Measurements from ENCODE around the gene SLC22A1. TPM values are rescaled to one million over a fixed set of nuclear protein-coding genes. Genes with fewer than 3 reads are reported as not detected.
"Not testable (repeated sequence)": the region's sequence is repeated elsewhere in the genome, so short reads cannot be mapped to it uniquely, and the experiment has no call there.

Gene SLC22A1
- total RNA-seq (2014; rRNA removed; shearing (Covaris generic)), result 0.20 TPM in 1 of 2 replicates, not detected in the other
- polyA plus RNA-seq (2014; cell fraction: nucleus; rRNA removed), result 0.57 TPM in 1 of 2 replicates, not detected in the other

DNA sequence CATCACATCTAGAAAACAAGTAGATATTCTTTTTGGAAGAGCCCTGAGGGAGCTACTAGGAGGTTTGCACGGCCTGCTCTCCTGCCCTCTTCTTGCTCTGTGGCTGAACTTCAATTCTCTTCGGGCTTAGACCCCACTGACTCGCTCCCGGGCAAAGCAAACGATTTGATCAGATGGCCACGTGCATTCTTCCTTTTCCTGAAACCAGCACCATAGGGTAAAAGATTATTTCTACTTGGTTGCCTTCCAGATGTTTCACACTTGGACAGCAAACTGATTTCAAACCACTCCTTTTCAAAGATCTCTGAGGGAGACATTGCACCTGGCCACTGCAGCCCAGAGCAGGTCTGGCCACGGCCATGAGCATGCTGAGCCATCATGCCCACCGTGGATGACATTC is at the start of gene SLC22A1:
SLC22A1 (plus strand) TSS at position 258 of the 400 bp plus-strand sequence; CDS start at position 379, 121 bp downstream.
- DNase-seq (ENCODE audit: extremely low read depth, low read depth), result no peak

DNA sequence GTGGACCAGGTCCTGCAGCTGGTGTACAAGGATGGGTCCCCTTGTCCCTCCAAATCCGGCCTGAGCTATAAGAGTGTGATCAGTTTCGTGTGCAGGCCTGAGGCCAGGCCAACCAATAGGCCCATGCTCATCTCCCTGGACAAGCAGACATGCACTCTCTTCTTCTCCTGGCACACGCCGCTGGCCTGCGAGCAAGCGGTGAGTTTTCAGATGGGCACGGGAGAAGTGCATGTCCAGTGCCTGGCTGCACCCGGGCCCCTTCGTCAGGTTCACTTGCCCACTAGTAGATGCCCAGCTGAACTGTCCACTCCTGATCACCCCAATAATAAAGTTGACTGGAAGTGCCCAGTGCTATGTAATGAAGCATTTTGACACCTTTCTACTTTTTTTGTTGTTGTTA is 48.3 kb upstream of the SLC22A1 start:
- no peak for DNase-seq (ENCODE audit: extremely low read depth, low read depth)

DNA sequence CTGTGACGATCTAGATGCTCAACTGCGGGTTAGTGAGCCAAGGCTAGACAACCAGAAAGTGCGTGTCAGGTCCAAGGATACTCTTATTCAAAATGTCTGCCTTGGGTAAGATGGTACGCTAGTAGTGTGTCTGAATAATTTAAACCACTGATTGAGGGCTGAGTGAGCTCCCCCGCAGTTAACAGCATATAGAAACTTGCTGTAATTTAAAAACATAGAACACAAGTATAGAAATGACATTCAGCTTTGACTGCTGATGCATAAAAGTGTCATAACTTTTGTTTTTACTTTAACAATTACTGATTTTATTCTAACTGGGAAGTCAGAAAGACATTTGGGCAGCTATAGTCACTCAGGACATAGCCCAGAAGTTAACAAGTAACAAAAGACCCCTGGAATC is 45.6 kb upstream of the SLC22A1 start:
- no peak for DNase-seq (ENCODE audit: extremely low read depth, low read depth)

DNA sequence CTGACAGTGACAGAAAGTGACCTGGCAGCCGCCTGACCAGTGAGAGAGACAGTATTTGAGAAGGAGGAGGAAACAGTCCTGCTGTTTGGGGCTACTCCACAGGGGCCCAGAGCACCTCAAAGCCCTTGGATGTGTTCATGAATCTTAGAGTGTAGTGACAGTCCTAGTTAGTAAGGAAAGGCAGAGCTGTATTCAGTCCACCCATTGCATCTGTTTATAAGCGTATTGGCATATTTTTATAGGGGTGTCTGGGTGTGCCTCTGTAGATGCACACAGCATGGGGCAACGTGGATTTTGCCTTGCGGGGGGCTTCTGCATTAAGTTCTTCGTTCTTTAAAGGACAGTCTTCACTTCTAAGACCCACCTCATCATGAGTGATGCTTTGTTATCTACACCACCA is 44.6 kb upstream of the SLC22A1 start:
- no peak for DNase-seq (ENCODE audit: extremely low read depth, low read depth)

DNA sequence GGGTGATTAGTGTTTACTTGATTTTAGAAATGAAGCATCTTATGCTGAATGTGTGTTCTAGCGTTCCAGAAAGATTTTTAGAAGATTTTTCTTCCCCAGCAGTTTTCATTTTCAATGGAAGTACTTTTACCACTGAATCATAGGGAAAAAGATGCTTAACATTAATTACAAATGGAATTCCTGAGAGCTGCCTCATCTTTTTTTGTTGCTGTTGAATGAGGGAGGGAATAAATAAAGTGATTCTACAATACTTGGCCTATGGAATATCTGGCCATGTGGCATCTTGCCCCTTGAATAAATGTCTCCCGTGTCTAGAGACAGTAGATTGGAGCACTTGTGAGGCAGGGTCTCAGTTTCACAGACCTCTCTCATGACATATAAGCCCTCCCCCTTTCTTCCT is 44.1 kb upstream of the SLC22A1 start:
- no peak for DNase-seq (ENCODE audit: extremely low read depth, low read depth)

DNA sequence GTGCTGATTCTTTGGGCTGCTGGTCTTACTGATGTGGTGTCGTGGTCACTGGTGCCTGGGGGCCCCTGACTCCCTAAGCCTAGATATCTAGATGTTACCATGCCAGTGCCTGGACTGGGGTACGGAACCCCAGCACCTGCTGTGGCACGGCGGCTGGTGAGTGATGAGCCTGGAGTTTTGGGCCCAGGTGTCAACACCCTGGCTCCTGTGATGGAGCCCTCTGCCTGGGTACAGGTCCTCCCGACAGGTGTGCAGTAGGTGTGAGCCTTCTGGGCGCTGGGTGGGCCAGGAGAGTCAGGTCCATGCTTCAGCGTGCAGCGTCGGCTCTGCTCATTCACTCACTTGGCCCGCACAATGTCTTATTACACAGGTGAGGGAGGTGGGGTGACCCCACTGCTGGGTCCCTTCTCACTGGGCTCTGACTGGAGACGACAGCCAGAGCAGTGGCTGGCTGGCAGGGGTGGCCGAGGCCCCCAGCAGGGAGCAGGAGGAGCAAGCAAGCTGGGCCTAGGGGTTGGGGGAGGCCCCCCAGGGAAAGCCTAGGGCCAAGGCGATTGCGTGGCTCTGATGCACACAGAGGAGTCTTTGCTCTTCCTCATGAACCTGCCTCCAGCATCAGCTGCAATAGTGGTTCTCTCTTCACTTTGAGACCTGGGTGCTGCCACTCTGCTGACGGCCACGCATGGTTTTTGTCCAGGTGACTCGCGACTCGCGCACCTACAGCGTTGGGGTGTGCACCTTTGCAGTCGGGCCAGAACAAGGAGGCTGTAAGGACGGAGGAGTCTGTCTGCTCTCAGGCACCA is 42.5 kb upstream of the SLC22A1 start:
- no peak for DNase-seq (ENCODE audit: extremely low read depth, low read depth)

DNA sequence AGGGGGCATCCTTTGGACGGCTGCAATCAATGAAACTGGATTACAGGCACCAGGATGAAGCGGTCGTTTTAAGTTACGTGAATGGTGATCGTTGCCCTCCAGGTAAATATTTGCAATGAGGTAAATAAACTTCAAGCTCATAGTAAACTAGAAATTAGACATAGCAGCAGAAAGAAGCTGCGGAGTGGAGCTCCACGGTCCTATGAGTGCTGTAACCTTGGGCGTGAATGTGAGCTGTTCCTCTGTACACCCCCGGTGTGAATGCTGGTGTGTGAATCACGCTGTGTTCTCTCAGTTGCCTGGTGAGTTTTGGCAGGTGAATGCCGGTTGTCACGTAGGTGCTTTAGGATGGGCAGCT is 42.0 kb upstream of the SLC22A1 start:
- DNase-seq (ENCODE audit: extremely low read depth, low read depth), result no peak

DNA sequence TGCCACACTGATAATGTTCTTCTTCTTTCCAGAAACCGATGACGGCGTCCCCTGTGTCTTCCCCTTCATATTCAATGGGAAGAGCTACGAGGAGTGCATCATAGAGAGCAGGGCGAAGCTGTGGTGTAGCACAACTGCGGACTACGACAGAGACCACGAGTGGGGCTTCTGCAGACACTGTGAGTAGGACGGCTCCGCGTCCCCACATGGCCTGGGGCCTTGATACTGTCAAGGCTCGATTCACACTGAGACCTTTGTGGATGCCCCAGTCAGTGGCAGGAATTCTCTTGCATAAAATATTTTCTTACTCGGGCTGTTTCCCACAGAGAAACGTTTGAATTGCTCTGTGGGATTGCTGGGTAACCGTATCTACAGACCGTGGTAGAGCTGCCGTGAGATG is 41.5 kb upstream of the SLC22A1 start:
- no peak for DNase-seq (ENCODE audit: extremely low read depth, low read depth)

DNA sequence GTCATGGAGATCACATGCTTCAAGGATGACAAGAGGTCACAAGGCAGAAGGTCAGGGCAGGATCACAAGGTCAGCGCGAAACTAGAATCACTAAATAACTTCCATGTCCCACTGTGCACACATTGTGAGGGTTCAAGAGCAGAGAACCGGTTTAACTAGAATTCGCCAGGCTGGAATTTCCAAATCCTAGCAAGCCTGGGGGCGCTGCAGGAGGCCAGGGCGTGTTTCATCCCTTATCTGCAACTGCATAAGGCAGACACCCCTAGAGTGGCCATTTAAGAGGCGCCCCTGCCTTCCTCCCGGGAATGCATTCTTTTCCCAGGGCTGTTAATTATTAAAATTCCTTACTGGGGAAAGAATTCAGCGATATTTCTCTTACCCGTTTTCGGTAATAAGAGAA is 40.2 kb upstream of the SLC22A1 start:
- no peak for DNase-seq (ENCODE audit: extremely low read depth, low read depth)

DNA sequence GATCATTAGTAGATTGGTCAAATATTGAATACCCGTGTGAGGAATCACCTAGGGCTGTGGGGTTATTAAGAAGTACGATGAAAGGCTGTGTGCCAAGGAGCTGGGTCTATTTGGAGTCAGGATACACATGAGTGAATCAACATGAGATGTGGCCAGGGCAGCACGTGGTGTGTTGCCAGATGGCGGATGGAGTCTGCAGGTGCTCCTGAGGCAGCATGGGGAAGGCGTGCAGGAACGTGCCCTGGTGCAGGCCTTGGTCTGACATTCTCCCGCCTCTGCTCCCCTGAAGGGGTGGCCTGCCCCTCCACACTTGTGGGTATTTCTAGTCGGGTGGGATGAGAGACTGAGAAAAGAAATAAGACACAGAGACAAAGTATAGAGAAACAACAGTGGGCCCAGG is 39.0 kb upstream of the SLC22A1 start:
- DNase-seq (ENCODE audit: extremely low read depth, low read depth), result no peak

DNA sequence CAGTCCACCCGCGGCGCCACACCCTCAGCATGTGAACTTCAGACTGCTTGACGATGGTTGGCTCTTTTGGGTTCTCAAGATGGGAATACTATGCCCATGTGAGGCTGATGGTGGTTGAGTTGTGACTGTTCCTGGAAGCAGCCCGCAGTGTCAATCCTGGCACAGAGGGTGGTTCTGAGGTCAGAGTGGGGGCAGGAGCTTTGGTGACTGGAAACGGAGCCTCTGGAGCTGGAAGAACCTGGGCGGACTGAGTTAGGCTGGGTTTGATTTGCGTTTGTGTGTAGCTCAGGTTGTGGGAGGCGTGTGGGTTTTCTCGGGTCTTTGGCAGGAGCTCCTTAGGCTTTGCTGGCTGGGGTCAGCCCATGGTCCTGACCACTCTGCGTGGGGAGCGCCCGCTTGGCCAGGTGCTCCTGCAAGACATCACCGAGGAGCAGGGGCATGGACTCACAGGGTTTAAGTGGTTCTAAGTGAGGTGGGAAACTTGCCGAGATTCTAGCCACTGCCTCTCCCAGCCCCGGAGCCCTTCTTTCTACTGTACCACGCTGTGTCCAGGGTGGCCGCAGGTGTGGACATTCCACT is 37.3 kb upstream of the SLC22A1 start:
- no peak for DNase-seq (ENCODE audit: extremely low read depth, low read depth)

DNA sequence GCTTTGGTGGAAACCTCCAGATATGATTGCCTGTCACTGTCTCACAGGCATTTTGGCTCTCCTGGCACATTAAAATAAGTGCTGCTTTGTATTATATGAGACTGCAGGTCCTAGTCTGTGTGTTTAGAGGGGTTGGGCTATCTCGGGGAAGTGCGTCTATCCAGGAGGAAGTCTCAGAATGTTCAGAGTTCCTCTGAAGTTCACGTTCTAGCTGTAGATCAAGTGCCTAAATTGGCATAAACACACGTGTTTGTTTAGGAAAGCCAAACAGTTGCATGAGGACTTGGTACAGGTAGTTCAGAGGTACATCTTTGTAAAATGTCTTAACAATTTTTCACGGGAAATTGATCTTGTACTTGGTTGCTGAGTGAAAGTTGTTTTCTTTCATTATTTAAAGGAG is 36.4 kb upstream of the SLC22A1 start:
- DNase-seq (ENCODE audit: extremely low read depth, low read depth), result no peak

DNA sequence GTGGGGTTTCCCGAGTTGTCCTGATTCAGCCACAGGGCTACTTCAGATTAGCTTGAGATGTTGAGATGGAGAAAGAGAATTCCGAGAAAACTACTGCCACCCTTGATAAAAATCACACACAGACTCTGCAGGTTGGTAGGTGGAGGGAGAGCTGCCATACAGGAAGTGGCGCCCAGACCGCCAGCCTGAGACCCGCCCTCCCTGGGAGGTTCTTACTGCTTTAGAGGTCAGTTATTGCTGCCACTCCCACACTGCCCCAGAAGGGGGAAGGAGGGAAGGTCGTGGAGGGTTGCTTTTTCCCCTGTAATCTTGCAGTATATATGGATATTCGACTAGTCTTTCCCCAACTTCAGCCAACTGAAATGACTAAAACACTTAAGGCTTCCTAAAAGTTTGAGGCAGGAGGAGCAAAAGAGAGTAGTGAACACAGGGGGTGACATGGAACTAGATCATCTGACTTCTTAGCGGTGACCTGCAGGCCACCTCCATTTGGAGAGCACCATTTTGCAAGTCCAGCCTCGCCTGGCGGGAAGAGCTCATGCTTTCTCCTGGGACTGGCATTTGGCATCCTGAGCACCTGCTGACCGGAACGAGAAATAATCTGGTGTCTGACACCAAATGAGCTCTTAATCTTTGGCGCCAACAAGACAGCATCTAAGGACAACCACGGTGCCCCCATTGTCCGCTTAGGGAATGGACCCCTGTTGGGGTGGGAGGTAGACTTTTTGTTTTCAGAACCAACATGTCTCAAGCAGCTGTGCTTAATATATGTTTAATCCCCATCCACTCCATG is 35.7 kb upstream of the SLC22A1 start:
- DNase-seq (ENCODE audit: extremely low read depth, low read depth), result no peak

DNA sequence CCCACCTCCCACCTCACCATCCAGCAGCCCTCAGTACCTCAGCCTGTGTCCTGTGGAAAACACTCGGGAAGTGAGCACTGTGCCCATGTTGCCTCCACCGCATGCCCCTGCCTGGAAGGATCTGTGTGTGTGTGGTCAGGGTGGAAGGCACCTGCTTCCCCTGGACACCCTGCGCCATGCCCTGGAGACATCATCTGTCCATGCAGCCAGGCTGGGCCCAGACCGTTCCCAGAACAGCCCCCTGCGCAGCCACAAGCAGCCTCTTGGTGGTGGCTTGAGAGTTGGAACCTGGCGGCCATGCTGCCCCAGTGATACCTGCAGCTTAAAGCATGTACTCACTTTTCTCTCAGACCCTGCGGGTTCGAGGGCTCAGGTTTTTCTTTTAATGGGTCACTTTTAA is 34.9 kb upstream of the SLC22A1 start:
- DNase-seq (ENCODE audit: extremely low read depth, low read depth), result no peak

DNA sequence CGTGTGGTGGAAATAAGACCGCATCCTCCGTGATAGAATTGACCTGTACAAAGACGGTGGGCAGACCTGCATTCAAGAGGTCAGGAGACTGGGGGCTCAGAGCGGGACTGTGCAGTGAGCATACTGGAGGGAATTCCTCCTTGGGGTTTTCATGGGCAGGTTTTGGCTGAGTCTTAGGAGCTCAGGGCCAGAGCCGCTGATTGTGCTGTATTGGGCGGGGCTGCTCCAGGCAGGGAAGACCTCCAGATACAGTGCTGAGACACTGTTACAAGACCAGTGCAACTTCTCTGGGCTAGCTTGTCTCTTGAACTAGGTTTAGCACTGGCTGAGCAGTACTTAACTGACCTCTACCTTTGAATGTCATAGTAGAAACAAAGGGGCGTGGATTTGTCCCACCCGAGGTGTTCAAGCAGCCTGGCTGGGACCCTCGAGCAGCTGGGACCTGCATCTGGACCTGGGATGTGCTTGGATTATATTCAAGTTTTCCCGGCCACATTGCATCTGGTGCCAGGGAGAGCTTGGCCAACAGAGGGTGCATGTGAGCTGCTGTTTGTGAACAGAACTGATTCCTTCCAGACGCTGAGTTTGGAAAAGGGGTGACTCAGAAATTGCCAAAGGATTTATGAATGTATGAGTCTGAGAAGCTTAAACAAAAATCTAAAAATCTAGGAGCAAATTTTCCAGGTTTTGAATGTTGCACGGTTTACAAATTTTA is 33.4 kb upstream of the SLC22A1 start:
- peak; percentile 33 for DNase-seq (ENCODE audit: extremely low read depth, low read depth)

DNA sequence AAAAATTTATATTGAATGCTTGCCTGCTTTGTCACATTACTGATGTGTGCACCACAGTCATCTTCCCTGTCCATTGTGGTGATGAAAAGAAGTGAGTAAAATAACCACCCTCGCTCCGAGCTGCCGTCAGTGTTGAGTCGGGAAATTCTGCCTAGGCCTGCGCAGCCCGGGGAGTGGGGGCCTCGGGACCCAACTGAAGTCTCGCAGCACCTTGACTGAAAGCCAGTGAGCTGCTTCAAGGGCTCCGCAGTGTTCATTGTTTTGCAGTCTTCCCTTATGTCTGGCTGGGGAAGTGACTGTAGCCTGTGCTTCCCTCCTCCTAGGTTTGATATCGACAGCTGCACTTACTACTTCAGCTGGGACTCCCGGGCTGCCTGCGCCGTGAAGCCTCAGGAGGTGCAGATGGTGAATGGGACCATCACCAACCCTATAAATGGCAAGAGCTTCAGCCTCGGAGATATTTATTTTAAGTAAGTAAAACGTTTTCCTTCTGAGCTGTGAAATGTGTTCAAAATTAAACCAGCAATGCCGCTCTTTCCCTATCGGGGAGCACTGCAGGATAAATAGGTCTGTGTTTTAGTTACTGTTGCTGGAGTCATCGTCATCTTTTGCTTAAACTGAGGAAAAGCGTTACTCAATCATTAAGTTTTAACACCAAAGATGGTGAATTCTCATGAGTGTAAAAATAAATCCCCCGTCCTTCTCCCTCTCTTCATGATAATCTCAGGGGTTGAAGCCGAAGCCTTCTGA is 32.7 kb upstream of the SLC22A1 start:
- DNase-seq (ENCODE audit: extremely low read depth, low read depth), result no peak

DNA sequence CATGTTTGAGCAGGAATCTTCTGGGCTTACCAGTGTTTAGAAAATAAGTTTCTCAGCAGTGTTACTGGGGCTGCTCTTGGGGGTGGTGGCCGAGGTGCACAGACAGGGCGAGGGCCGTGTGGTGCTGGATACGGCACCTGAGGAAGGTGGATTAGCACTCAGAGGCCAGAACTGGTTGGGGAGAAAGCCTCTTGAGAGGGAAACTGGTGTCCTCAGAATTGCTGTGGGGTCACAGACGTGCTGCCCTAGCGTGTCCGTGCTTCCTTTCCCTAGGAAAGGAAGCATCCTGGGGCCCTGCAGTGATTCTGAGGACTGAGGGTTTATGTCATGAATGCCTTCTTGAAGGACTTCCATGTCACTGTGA is 32.1 kb upstream of the SLC22A1 start:
- DNase-seq (ENCODE audit: extremely low read depth, low read depth), result no peak

DNA sequence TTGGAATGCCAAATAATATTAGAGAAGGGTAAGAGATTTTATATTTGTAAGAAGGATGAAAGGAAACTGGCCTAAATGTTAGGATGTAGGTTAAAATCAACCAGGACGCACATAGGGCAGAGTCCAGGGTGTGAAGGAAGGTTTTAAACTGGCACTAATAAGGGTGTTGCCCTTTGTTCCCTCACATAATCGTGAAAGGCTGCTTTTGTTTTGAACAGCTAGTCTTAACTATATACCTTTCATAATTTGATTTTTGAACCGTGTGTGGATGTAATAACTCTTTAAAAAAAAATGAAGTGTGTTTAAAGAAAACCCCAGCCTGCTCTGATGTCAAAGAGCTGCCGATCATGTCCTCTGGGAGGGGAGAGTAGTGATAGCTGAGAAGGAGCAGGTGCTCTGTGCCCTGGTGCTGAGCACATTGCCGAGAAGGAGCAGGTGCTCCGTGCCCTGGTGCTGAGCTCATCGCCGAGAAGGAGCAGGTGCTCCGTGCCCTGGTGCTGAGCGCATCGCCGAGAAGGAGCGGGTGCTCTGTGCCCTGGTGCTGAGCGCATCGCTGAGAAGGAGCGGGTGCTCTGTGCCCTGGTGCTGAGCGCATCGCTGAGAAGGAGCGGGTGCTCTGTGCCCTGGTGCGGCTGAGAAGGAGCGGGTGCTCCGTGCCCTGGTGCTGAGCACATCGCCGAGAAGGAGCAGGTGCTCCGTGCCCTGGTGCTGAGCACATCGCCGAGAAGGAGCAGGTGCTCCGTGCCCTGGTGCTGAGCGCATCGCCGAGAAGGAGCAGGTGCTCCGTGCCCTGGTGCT is 31.0 kb upstream of the SLC22A1 start:
- DNase-seq (ENCODE audit: extremely low read depth, low read depth), result not testable (repeated sequence)

DNA sequence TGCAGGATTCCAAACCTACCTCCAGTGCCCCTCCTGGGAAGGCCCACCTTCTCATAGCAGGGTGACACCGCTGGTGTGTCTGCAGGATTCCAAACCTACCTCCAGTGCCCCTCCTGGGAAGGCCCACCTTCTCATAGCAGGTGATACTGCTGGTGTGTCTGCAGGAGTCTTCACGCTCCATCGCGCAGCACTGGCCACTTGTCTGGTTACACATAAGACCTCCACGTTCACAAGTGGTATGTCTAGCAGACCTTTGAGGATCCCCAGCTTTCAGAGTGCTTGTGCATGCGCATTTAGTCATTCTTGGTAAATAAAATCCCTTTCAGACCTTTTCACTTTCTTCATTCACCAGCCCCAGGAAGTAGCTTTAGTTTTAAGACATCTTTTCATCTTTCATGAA is 29.4 kb upstream of the SLC22A1 start:
- DNase-seq (ENCODE audit: extremely low read depth, low read depth), result not testable (repeated sequence)
